Progenitor cell of endocrine pancreas (in vitro differentiated cells): ENCODE results near the gene PRSS12. TPM values are rescaled to one million over a fixed set of nuclear protein-coding genes. Genes with fewer than 3 reads are reported as not detected.

Experiments
- DNase-seq: peaks from one replicate; pipeline ENCODE4 v3.0.0; 2021; ENCODE audit warnings: low spot score; ENCODE audit not compliant: unreplicated experiment
- H3K27ac Mint-ChIP-seq: 2 replicates; pipeline ENCODE4 v1.8.0; 2021; ENCODE audit warnings: mild to moderate bottlenecking, moderate library complexity, mixed read lengths
- H3K27me3 Mint-ChIP-seq: 2 replicates; pipeline ENCODE4 v1.8.0; 2021; ENCODE audit warnings: mixed read lengths
- H3K36me3 Mint-ChIP-seq: 2 replicates; pipeline ENCODE4 v1.8.0; 2022; ENCODE audit warnings: mixed read lengths; ENCODE audit not compliant: insufficient read depth
- H3K4me1 Mint-ChIP-seq: 2 replicates; pipeline ENCODE4 v1.8.0; 2021; ENCODE audit warnings: low read depth, mixed read lengths
- H3K4me3 Mint-ChIP-seq: 2 replicates; pipeline ENCODE4 v1.8.0; 2021; ENCODE audit warnings: low read depth, mild to moderate bottlenecking, moderate library complexity, mixed read lengths
- H3K9me3 Mint-ChIP-seq: 2 replicates; pipeline ENCODE4 v1.8.0; 2021; ENCODE audit warnings: low read depth, mixed read lengths
- CTCF ChIP-seq: fragments of 200-600 bp; sonication (generic); IDR thresholded peaks from one replicate; pipeline ENCODE4 v1.5.0; 2021; ENCODE audit warnings: antibody characterized with exemption, mild to moderate bottlenecking; ENCODE audit not compliant: unreplicated experiment
- total RNA-seq: library from RNA; stranded (reverse); gene quantifications from 2 replicates; pipeline ENCODE4 v1.2.1, GENCODE V29; 2021

Gene PRSS12
- total RNA-seq, 1 donor from 2014 or later, result 3.4 TPM

- Mint-ChIP-seq H3K27me3 (no peaks in the 10 kb centered on the region), H3K4me3 (no peak overlapping the region), H3K27ac (no peak overlapping the region), H3K9me3 (no peaks in the 10 kb centered on the region), H3K36me3 (no peaks in the 10 kb centered on the region), H3K4me1 (no peaks in the 10 kb centered on the region)
- TF ChIP-seq CTCF, result no peak
- no peak for DNase-seq
Measured at GRCh38 chr4:118367361-118367760, 14.6 kb upstream of the PRSS12 start.

DNA sequence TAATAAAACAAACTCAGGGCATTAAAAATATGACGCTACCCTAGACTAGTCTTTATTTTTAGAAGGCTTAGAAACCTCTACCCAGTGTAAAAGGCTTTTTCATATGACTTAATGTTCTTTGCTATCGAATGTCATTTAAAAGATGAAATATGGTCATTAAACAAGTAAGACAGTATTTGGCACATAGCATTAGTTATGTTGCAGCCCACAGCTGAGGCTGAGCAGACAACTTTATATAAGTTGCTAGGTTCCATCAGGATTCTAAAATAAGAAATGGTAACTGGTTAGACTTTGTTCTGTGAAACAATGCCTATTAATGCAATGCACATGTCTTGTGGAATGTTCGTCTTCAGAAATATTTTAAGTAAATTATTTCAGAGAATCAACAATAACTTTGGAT lies 10.4 kb upstream of the PRSS12 start:
- TF ChIP-seq CTCF, result no peak
- no peaks in the 10 kb centered on the region for H3K27me3 Mint-ChIP-seq
- H3K4me1 Mint-ChIP-seq, result no peaks in the 10 kb centered on the region
- no peak overlapping the region for H3K4me3 Mint-ChIP-seq
- H3K9me3 Mint-ChIP-seq, result no peaks in the 10 kb centered on the region
- H3K36me3 Mint-ChIP-seq, result no peaks in the 10 kb centered on the region
- H3K27ac Mint-ChIP-seq, result no peak overlapping the region
- DNase-seq, result no peak

GRCh38 chr4:118361192-118361591 lies 8.4 kb upstream of the PRSS12 start:
- no peaks in the 10 kb centered on the region for H3K9me3 Mint-ChIP-seq
- H3K27ac Mint-ChIP-seq, result no peak overlapping the region
- H3K4me1 Mint-ChIP-seq, result no peaks in the 10 kb centered on the region
- H3K27me3 Mint-ChIP-seq, result peaks cover 4% of the 10 kb centered on the region
- DNase-seq, result no peak
- no peak for TF ChIP-seq CTCF
- H3K36me3 Mint-ChIP-seq, result no peaks in the 10 kb centered on the region
- no peak overlapping the region for H3K4me3 Mint-ChIP-seq

DNA sequence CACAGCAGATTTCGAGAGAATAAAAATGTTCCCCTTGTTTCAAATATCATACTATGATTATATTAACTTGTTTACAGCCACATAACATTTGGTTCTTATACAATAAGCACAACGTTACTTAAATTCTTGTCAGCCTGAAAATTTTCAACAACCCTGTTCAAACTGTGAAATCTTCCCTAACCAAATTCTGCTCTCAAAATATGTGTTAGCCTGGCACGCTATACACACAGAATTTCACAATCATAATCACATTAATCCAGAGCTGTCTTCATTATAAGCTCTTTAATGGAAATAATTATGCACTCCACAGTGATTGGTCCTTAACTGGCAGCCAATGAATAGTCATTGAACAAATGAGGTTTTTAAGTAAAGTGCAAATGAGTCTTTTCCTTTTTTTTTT lies 7.3 kb upstream of the PRSS12 start:
- Mint-ChIP-seq H3K4me3 (no peak overlapping the region), H3K9me3 (no peaks in the 10 kb centered on the region), H3K27ac (no peak overlapping the region), H3K27me3 (peaks cover 15% of the 10 kb centered on the region), H3K36me3 (no peaks in the 10 kb centered on the region), H3K4me1 (no peaks in the 10 kb centered on the region)
- no peak for TF ChIP-seq CTCF
- no peak for DNase-seq

DNA sequence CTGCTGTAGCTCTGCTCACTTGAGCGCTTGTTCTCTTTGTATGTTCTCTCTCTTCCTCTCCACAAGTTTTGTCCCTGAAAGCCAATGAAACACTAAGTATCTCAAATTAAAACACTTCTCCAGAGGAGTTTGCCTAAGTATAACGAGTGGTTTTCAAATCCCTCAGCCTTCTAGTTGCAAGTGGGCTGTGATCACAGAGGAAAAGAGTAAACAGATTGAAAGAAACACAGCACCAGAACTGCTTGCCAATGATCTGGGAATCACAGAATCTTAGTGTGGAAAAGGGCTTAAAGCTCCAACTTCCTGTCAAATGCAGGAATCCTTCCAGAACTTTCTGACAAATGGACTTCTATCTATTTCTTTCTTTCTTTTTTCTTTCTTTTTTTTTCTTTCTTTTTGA lies 4.8 kb upstream of the PRSS12 start:
- H3K36me3 Mint-ChIP-seq, result no peaks in the 10 kb centered on the region
- peaks cover 35% of the 10 kb centered on the region for H3K27me3 Mint-ChIP-seq
- H3K4me3 Mint-ChIP-seq, result no peak overlapping the region
- no peaks in the 10 kb centered on the region for H3K9me3 Mint-ChIP-seq
- no peaks in the 10 kb centered on the region for H3K4me1 Mint-ChIP-seq
- no peak overlapping the region for H3K27ac Mint-ChIP-seq
- TF ChIP-seq CTCF, result no peak
- no peak for DNase-seq

GRCh38 chr4:118356731-118357130 lies 3.9 kb upstream of the PRSS12 start:
- TF ChIP-seq CTCF, result no peak
- peaks cover 38% of the 10 kb centered on the region for H3K27me3 Mint-ChIP-seq
- no peak overlapping the region for H3K27ac Mint-ChIP-seq
- H3K4me1 Mint-ChIP-seq, result no peaks in the 10 kb centered on the region
- no peaks in the 10 kb centered on the region for H3K9me3 Mint-ChIP-seq
- H3K36me3 Mint-ChIP-seq, result no peaks in the 10 kb centered on the region
- DNase-seq, result no peak
- H3K4me3 Mint-ChIP-seq, result no peak overlapping the region
